ENCODE results near the gene KCNK3. TPM values are rescaled to one million over a fixed set of nuclear protein-coding genes. Genes with fewer than 3 reads are reported as not detected.

The KCNK3 gene
- total and polyA plus RNA-seq, 2 of the 13 experiments (the other 11 are each of a cell fraction or from before 2014, with no cell fraction given) = not detected

DNA sequence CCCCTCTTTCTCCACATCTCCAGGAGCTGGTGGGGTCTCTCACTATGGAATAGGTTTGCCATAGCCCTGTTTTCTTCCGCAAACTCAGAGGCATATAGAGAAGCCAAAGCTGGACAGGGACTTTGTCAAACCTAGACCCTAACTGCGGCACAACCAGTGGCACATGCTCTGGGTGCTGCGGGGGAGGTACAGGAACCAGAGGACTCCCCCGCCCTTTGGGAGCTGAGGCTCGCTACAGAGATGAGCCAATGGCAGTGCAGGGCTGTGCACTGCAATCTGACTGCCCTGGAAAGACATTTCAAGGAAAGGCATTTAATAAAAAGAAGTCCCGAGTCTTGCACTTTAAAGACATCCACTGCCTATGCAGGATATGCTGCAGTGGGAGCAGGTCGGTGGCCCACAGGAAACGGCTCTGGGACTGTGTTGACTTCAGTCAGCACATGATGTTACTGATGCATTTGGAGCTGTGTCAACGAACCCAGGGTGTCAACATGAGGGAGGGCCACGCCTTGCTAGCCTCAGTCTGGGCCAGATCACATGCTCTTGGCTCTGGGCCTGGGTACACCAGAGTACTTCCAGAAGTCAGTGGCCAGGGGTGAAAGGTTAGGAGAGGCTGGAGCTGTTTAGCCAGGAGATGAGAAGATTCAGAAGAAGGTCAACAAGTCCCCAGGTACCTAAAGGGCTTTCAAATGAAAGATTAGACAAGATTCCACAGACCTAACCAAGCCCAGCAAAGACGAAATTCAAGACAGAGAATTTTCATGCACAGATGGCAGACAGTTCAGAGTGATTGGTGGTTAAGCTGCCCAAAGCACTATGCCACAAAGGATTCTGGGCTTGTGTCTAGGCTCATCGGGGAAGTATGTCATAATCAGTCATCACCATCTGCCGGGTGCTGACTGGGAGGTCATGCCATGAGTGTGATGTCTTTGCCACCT, 79.8 kb downstream of the KCNK3 start (continued):
- TF ChIP-seq HDAC1 (CRISPR knock-in tag; IDR thresholded peaks at IDR 0.05) (peak; percentile 36; the same call in 1 of the 2 replicates), ZMYM3 (CRISPR knock-in tag; IDR thresholded peaks at IDR 0.05) (peak; percentile 35; the same call in 1 of the 2 replicates), FOXK1 (CRISPR knock-in tag; IDR thresholded peaks at IDR 0.05; ENCODE audit: borderline replicate concordance, low read depth) (peak; percentile 88; the same call in 1 of the 2 replicates), SIN3B (IDR thresholded peaks at IDR 0.05; ENCODE audit: low read length) (no peak), NCOA1 (CRISPR knock-in tag; IDR thresholded peaks at IDR 0.05) (no peak), ZNF484 (CRISPR knock-in tag; IDR thresholded peaks at IDR 0.05; ENCODE audit: borderline replicate concordance, low read depth) (no peak), XRCC5 (optimal IDR thresholded peaks at IDR 0.05; ENCODE audit: low read length) (no peak), ZSCAN30 (CRISPR knock-in tag; IDR thresholded peaks at IDR 0.05) (no peak), ZNF547 (CRISPR knock-in tag; IDR thresholded peaks at IDR 0.05) (no peak), ZNF678 (CRISPR knock-in tag; IDR thresholded peaks at IDR 0.05) (no peak), MEIS2 (CRISPR knock-in tag; IDR thresholded peaks at IDR 0.05) (no peak), NFATC3 (CRISPR knock-in tag; IDR thresholded peaks at IDR 0.05) (no peak), ZNF563 (CRISPR knock-in tag; IDR thresholded peaks at IDR 0.05) (peak; percentile 64; the same call in 1 of the 2 replicates), SKI (IDR thresholded peaks at IDR 0.05; ENCODE audit: partially characterized antibody) (peak; percentile 43), ZNF749 (CRISPR knock-in tag; IDR thresholded peaks at IDR 0.05; ENCODE audit: borderline replicate concordance) (no peak), KAT8 (CRISPR knock-in tag; IDR thresholded peaks at IDR 0.05) (0 out of 2 replicates have a peak, but pooled peaks have one; percentile 36), ZSCAN22 (CRISPR knock-in tag; IDR thresholded peaks at IDR 0.05) (no peak), BHLHE40 (IDR thresholded peaks at IDR 0.05; ENCODE audit: low read length) (peak; percentile 74), ZIK1 (CRISPR knock-in tag; IDR thresholded peaks at IDR 0.05; ENCODE audit: borderline replicate concordance, low read depth) (no peak), ZNF264 (CRISPR knock-in tag; IDR thresholded peaks at IDR 0.05) (no peak), ZNF451 (CRISPR knock-in tag; IDR thresholded peaks at IDR 0.05) (no peak), U2AF1 (optimal IDR thresholded peaks at IDR 0.05; ENCODE audit: low read depth, low read length) (no peak)
- TF ChIP-seq, protein P1, sequence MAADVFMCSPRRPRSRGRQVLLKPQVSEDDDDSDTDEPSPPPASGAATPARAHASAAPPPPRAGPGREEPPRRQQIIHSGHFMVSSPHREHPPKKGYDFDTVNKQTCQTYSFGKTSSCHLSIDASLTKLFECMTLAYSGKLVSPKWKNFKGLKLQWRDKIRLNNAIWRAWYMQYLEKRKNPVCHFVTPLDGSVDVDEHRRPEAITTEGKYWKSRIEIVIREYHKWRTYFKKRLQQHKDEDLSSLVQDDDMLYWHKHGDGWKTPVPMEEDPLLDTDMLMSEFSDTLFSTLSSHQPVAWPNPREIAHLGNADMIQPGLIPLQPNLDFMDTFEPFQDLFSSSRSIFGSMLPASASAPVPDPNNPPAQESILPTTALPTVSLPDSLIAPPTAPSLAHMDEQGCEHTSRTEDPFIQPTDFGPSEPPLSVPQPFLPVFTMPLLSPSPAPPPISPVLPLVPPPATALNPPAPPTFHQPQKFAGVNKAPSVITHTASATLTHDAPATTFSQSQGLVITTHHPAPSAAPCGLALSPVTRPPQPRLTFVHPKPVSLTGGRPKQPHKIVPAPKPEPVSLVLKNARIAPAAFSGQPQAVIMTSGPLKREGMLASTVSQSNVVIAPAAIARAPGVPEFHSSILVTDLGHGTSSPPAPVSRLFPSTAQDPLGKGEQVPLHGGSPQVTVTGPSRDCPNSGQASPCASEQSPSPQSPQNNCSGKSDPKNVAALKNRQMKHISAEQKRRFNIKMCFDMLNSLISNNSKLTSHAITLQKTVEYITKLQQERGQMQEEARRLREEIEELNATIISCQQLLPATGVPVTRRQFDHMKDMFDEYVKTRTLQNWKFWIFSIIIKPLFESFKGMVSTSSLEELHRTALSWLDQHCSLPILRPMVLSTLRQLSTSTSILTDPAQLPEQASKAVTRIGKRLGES (CRISPR knock-in tag; IDR thresholded peaks at IDR 0.05; ENCODE audit: borderline replicate concordance) = no peak
- TF ChIP-seq, protein P2, sequence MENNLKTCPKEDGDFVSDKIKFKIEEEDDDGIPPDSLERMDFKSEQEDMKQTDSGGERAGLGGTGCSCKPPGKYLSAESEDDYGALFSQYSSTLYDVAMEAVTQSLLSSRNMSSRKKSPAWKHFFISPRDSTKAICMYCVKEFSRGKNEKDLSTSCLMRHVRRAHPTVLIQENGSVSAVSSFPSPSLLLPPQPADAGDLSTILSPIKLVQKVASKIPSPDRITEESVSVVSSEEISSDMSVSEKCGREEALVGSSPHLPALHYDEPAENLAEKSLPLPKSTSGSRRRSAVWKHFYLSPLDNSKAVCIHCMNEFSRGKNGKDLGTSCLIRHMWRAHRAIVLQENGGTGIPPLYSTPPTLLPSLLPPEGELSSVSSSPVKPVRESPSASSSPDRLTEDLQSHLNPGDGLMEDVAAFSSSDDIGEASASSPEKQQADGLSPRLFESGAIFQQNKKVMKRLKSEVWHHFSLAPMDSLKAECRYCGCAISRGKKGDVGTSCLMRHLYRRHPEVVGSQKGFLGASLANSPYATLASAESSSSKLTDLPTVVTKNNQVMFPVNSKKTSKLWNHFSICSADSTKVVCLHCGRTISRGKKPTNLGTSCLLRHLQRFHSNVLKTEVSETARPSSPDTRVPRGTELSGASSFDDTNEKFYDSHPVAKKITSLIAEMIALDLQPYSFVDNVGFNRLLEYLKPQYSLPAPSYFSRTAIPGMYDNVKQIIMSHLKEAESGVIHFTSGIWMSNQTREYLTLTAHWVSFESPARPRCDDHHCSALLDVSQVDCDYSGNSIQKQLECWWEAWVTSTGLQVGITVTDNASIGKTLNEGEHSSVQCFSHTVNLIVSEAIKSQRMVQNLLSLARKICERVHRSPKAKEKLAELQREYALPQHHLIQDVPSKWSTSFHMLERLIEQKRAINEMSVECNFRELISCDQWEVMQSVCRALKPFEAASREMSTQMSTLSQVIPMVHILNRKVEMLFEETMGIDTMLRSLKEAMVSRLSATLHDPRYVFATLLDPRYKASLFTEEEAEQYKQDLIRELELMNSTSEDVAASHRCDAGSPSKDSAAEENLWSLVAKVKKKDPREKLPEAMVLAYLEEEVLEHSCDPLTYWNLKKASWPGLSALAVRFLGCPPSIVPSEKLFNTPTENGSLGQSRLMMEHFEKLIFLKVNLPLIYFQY (CRISPR knock-in tag; IDR thresholded peaks at IDR 0.05; ENCODE audit: borderline replicate concordance) = peak; percentile 83; the same call in 1 of the 2 replicates

All from HepG2 (cell line).